Parietal lobe (tissue), 1 donor: ENCODE results near the gene ZNF460. TPM values are rescaled to one million over a fixed set of nuclear protein-coding genes. Genes with fewer than 3 reads are reported as not detected.

Experiments used
- total RNA-seq: library from RNA; depleted of rRNA; stranded (reverse); fragments of >200 nt; gene quantifications from one replicate; pipeline ENCODE4 v1.2.3, GENCODE V29; 2014

The ZNF460 gene
- 290 TPM for total RNA-seq

DNA sequence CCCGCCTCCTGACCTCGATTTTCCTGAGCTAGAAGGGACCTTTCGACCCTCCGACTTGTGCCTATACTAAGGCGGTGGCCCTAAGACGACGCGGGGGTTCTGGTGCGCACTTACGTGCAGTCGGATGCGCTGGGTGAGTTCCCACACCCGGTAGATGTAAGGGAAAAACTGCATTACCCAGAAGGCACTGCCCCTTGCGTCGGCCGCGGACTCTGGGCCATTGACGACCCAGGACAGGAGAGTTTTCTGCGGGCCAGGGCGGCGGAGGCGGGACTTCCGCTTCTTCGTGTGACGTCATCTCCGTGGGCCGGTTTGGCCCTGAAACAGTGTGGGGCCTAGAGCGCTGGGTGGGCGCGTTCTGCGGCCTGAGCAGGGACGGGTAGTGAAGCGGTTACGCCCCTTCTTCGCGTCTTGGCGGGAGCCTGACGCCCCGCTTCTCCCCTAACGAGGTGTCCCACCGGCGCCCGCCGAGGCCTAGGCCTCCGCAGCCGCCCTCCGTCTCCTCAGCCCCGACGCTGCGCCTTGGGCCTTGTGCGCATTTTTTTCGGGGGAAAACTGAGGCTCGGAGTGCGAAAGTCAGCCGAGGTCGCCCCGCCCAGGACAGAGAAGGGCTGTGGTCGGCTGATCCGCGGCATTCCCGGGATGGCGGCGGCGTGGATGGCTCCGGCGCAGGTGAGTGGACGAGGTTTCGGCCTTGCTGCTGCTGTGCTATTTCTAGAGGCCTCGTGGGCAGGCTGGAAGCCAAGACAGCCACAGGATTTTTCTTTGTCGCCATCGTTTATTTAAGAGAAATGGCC, at the start of gene ZNF460:
ZNF460 (plus strand) TSS at position 321 of the 797 bp plus-strand sequence; CDS start at position 643, 322 bp downstream.

DNA sequence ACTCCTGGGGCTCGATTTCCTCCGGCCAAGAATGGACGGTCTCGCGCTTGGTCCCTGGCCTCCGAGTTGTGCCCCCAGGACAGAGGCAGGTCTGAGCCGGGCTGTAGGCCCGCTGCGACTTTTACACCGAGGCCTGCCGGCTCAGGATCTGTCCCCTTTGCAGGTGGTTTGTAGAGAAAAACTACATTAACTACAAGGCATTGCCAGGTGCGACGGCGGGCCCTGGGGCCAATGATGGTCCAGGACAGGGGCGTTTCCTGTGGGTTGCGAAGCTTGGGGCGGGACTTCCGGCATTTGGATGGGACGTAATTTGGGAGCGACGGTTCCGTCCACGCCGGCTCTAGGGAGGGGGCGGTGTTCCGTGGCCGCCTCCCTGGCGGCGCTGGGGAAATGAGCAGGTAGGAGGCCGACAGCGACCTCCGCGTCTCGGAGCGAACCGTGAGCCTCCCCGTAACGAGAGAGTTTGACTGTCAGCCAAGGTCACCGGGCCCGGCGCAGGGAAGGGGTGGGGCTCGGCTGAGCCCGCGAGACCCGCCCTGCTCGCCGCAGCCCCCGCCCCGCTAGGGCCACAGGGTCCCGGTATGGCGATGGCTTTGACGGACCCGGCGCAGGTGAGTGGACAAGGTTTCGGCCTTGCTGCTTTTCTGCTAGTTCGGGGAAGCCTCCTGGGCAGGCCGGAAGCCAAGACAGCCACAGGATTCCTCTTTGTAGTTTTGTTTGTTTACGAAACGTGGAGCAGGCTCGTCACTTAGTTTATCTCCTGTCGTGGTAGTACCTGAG, 39.8 kb upstream of the ZNF460 start, which contains the start of gene ZNF805:
ZNF805 (plus strand) TSS at position 322 of the 780 bp plus-strand sequence; CDS start at position 582, 260 bp downstream.

DNA sequence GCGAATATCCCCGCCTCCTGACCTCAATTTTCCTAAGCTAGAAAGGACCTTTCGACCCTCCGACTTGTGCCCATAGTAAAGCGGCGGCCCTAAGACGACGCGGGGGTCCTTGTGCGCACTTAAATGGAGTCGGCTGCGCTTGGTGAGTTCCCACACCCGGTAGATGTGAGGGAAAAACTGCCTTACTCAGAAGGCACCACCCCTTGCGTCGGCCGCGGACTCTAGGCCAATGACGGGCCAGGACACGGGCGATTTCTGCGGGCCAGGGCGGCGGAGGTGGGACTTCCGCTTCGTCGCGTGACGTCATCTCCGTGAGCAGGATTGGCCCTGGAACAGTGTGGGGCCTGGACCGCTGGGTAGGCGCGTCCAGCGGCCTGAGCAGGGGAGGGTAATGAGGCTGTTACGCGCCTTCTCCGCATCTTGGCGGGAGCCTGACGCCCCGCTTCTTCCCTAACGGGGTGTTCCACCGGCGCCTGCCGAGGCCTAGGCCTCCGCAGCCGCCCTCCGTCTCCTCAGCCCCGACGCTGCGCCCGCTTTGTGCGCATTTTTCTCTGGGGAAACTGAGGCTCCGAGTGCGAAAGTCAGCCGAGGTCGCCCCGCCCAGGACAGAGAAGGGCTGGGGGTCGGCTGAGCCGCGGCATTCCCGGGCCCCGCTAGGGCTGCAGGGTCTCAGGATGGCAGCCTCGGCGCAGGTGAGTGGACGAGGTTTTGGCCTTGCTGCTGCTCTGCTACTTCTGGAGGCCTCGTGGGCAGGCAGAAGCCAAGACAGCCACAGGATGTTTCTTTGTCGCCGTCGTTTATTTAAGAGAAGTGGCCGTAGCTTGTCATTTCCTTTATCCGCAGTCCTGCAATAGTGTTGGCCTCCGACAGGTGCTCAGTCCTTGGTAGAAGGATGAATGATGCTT, 40.1 kb downstream of the ZNF460 start, which contains the start of gene ZNF543:
ZNF543 (plus strand) TSS at position 293 of the 905 bp plus-strand sequence; CDS start at position 675, 382 bp downstream.

Other genes with a start within 250 kb of the ZNF460 start
- not detected for gene USP29, start 160.5 kb upstream of the ZNF460 start, total RNA-seq
- gene ZIM3, start 135.3 kb upstream of the ZNF460 start, total RNA-seq, result not detected
- gene DUXA, start 113.0 kb upstream of the ZNF460 start, total RNA-seq, result not detected
- gene ZNF264, start 89.0 kb upstream of the ZNF460 start, total RNA-seq, result 48.2 TPM
- not detected for gene AURKC, start 49.5 kb upstream of the ZNF460 start, total RNA-seq
- 44.4 TPM for gene ZNF805, start 39.9 kb upstream of the ZNF460 start, total RNA-seq
- gene ZNF543, start 40.0 kb downstream of the ZNF460 start, total RNA-seq, result 43.2 TPM
- gene ZNF304, start 70.8 kb downstream of the ZNF460 start, total RNA-seq, result 22.8 TPM
- 24.1 TPM for gene TRAPPC2B, start 83.1 kb downstream of the ZNF460 start, total RNA-seq
- 16.0 TPM for gene ZNF547, start 83.1 kb downstream of the ZNF460 start, total RNA-seq
- 68.2 TPM for gene ZNF548, start 109.4 kb downstream of the ZNF460 start, total RNA-seq
- 57.9 TPM for gene ZNF17, start 130.7 kb downstream of the ZNF460 start, total RNA-seq
- gene ZNF749, start 154.8 kb downstream of the ZNF460 start, total RNA-seq, result 49.8 TPM
- gene VN1R1, start 176.7 kb downstream of the ZNF460 start, total RNA-seq, result 11.0 TPM
- gene ZNF772, start 197.1 kb downstream of the ZNF460 start, total RNA-seq, result 77.3 TPM
- 29.7 TPM for gene ZNF419, start 207.3 kb downstream of the ZNF460 start, total RNA-seq
- gene ZNF773, start 219.5 kb downstream of the ZNF460 start, total RNA-seq, result 35.4 TPM
- 41.9 TPM for gene ZNF549, start 246.9 kb downstream of the ZNF460 start, total RNA-seq